CMK (cell line): Measurements from ENCODE around the gene NEDD9.
A peak's percentile ranks its signal among the peaks of the same experiment; 100 is the strongest.

Experiments used
- DNase-seq: peaks from one replicate; pipeline ENCODE4 v3.0.0-alpha.2; 2010; ENCODE audit warnings: low read depth

Gene NEDD9

GRCh38 chr6:11174242-11174611, 58.2 kb downstream of the NEDD9 start:
- no peak for DNase-seq

GRCh38 chr6:11172501-11173327, 59.8 kb downstream of the NEDD9 start:
- no peak for DNase-seq

- no peak for DNase-seq
Observed at GRCh38 chr6:11171952-11172351, 60.5 kb downstream of the NEDD9 start.

- DNase-seq = no peak
Observed at GRCh38 chr6:11168091-11168635, 64.3 kb downstream of the NEDD9 start.

GRCh38 chr6:11166948-11167347, 65.5 kb downstream of the NEDD9 start:
- no peak for DNase-seq

- DNase-seq = no peak
Observed at GRCh38 chr6:11164717-11165646, 67.5 kb downstream of the NEDD9 start.

GRCh38 chr6:11163932-11164331, 68.5 kb downstream of the NEDD9 start:
- no peak for DNase-seq

GRCh38 chr6:11162262-11162661, 70.2 kb downstream of the NEDD9 start:
- no peak for DNase-seq

- DNase-seq = no peak
Observed at GRCh38 chr6:11161031-11161956, 71.2 kb downstream of the NEDD9 start.

- DNase-seq = no peak
Observed at GRCh38 chr6:11160199-11160598, 72.3 kb downstream of the NEDD9 start.

- DNase-seq = no peak
Observed at GRCh38 chr6:11155589-11155988, 76.9 kb downstream of the NEDD9 start.

- DNase-seq = no peak
Observed at GRCh38 chr6:11153447-11153846, 79.0 kb downstream of the NEDD9 start.

- no peak for DNase-seq
Observed at GRCh38 chr6:11152581-11152980, 79.9 kb downstream of the NEDD9 start.

GRCh38 chr6:11151488-11151887, 81.0 kb downstream of the NEDD9 start:
- DNase-seq = no peak

GRCh38 chr6:11149551-11149950, 82.9 kb downstream of the NEDD9 start:
- DNase-seq = no peak

- DNase-seq = no peak
Observed at GRCh38 chr6:11146117-11146826, 86.2 kb downstream of the NEDD9 start.

- DNase-seq = peak; percentile 33
Observed at GRCh38 chr6:11144393-11144851, 88.0 kb downstream of the NEDD9 start.

GRCh38 chr6:11143394-11144371, 88.8 kb downstream of the NEDD9 start:
- DNase-seq = no peak

GRCh38 chr6:11142296-11143027, 90.0 kb downstream of the NEDD9 start:
- no peak for DNase-seq
